Osteoblast (primary cell): Measurements from ENCODE around the gene COG5. TPM values are rescaled to one million over a fixed set of nuclear protein-coding genes. Genes with fewer than 3 reads are reported as not detected.

Experiments
- DNase-seq: peaks from one replicate; pipeline ENCODE4 v3.0.0; 2011; ENCODE audit warnings: low spot score, mixed read lengths; ENCODE audit not compliant: insufficient read length; ENCODE audit errors: missing footprints
- H2AFZ ChIP-seq: 2 replicates; pipeline ENCODE4 v1.6.0; 2011; ENCODE audit warnings: mild to moderate bottlenecking, low read length
- H3K27ac ChIP-seq: 2 replicates; pipeline ENCODE4 v1.5.1; 2011; ENCODE audit warnings: mild to moderate bottlenecking, low read depth, low read length, moderate library complexity
- H3K27me3 ChIP-seq: 2 replicates; pipeline ENCODE4 v1.6.0; 2012; ENCODE audit warnings: mild to moderate bottlenecking, control low read depth, inconsistent platforms, low read length, moderate library complexity; ENCODE audit not compliant: insufficient read depth
- H3K36me3 ChIP-seq: 2 replicates; pipeline ENCODE4 v1.5.1; 2011; ENCODE audit warnings: mild to moderate bottlenecking, low read length, control low read depth, moderate library complexity; ENCODE audit not compliant: insufficient read depth
- H3K4me1 ChIP-seq: 2 replicates; pipeline ENCODE4 v1.5.1; 2011; ENCODE audit warnings: mild to moderate bottlenecking, low read length, control low read depth, moderate library complexity; ENCODE audit not compliant: insufficient read depth
- H3K4me2 ChIP-seq: 2 replicates; pipeline ENCODE4 v1.6.0; 2011; ENCODE audit warnings: mild to moderate bottlenecking, low read length; ENCODE audit not compliant: insufficient read depth
- H3K4me3 ChIP-seq: fragments of 200-600 bp; sonication (generic); 3 replicates; pipeline ENCODE4 v1.5.1; 2012; ENCODE audit warnings: mild to moderate bottlenecking, low read length, inconsistent platforms; ENCODE audit not compliant: insufficient read depth
- H3K79me2 ChIP-seq: 2 replicates; pipeline ENCODE4 v1.6.0; 2012; ENCODE audit warnings: mild to moderate bottlenecking, low read length, control low read depth, inconsistent platforms; ENCODE audit not compliant: insufficient read depth
- H3K9me3 ChIP-seq: 2 replicates; pipeline ENCODE4 v1.5.1; 2011; ENCODE audit warnings: low read depth, low read length, control low read depth
- H4K20me1 ChIP-seq: 2 replicates; pipeline ENCODE4 v1.6.0; 2012; ENCODE audit warnings: mild to moderate bottlenecking, low read length, control low read depth; ENCODE audit not compliant: insufficient read depth
- total RNA-seq: library from RNA; depleted of rRNA; stranded (reverse); fragments of >200 nt; gene quantifications from 2 replicates; pipeline ENCODE4 v1.2.3, GENCODE V29; 2012
- TF ChIP-seq, protein P1 (sequence below): IDR thresholded peaks from 2 replicates; pipeline ENCODE4 v1.5.1; 2011; ENCODE audit warnings: mild to moderate bottlenecking, low read depth, low read length, moderate library complexity; ENCODE audit errors: extremely low read depth

Gene COG5
- total RNA-seq, 1 donor = 29.7 TPM

DNA sequence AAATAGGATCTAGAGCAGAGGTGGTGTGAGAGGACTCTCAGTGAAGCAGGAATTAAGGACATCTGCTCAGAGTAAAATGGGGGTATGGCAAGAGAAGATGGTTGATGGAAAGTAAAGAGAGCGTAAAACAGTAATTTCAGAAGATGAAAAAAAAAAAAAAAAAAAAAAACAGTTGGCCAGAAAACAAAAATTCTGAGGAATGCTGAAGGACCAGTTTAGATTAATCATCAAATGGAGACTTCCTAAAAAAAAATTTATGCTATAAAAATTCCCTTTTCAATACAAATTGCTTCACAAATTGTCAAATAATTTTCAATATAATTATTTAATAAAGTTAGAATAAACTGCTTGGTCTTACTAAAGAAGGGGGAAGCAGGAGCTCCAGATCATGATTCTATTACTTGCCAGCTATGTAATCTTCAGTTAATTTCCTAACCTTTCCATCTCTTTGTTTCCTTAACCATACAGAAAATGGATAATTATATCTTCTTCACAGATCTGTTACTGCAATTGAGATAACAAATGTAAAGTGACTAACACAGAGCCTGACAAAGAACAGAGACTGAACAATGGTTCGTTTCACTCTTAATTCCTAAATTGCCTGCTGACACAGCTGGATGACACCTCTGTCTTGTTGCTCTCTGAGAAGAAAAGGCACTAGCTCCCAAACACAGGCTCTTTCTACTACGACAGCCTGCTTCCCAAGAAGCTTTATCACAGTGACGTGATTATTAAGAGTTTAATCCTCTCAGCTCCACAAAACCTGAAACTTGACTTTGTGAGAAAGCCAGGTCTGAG, 158.8 kb downstream of the COG5 start:
- no peaks in the 10 kb centered on the region for H3K79me2 ChIP-seq
- no peaks in the 10 kb centered on the region for H3K9me3 ChIP-seq
- H3K4me1 ChIP-seq = no peaks in the 10 kb centered on the region
- TF ChIP-seq, protein P1, sequence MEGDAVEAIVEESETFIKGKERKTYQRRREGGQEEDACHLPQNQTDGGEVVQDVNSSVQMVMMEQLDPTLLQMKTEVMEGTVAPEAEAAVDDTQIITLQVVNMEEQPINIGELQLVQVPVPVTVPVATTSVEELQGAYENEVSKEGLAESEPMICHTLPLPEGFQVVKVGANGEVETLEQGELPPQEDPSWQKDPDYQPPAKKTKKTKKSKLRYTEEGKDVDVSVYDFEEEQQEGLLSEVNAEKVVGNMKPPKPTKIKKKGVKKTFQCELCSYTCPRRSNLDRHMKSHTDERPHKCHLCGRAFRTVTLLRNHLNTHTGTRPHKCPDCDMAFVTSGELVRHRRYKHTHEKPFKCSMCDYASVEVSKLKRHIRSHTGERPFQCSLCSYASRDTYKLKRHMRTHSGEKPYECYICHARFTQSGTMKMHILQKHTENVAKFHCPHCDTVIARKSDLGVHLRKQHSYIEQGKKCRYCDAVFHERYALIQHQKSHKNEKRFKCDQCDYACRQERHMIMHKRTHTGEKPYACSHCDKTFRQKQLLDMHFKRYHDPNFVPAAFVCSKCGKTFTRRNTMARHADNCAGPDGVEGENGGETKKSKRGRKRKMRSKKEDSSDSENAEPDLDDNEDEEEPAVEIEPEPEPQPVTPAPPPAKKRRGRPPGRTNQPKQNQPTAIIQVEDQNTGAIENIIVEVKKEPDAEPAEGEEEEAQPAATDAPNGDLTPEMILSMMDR = no peak
- H3K27ac ChIP-seq = no peak overlapping the region
- H3K27me3 ChIP-seq = no peaks in the 10 kb centered on the region
- no peak overlapping the region for H3K4me3 ChIP-seq
- H3K4me2 ChIP-seq = no peak overlapping the region
- H4K20me1 ChIP-seq = no peaks in the 10 kb centered on the region
- no peaks in the 10 kb centered on the region for H3K36me3 ChIP-seq
- DNase-seq = no peak
- no peak overlapping the region for H2AFZ ChIP-seq

- no peak overlapping the region for H3K4me2 ChIP-seq
- no peaks in the 10 kb centered on the region for H3K27me3 ChIP-seq
- TF ChIP-seq, protein P1 = no peak
- H2AFZ ChIP-seq = no peak overlapping the region
- no peak overlapping the region for H3K27ac ChIP-seq
- H3K4me3 ChIP-seq = no peak overlapping the region
- no peaks in the 10 kb centered on the region for H3K79me2 ChIP-seq
- no peaks in the 10 kb centered on the region for H3K9me3 ChIP-seq
- H3K4me1 ChIP-seq = peaks cover 10% of the 10 kb centered on the region
- DNase-seq = no peak
- H4K20me1 ChIP-seq = no peaks in the 10 kb centered on the region
- H3K36me3 ChIP-seq = peaks cover 3% of the 10 kb centered on the region
Measured at GRCh38 chr7:107398161-107398560, 165.6 kb downstream of the COG5 start.

DNA sequence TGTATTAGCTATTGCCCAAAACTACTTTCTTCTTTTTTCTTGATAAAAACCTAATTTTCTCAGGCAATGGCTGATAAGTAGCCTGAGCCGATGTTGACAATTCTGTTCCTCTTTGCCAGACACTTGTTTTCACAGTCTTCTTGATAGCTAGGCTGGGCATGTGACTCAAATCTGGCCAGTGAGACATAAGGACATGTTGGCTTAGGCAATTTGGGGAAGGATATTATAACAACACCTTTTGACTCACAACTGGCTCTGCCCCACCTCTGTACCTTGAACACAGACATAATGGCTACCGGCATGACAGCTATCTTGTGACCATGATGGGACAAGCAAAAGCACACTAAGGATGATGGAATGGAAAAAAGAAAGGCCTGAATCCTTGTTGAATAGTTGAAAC, 166.7 kb downstream of the COG5 start:
- no peak overlapping the region for H3K4me2 ChIP-seq
- no peak overlapping the region for H3K4me3 ChIP-seq
- no peak overlapping the region for H2AFZ ChIP-seq
- H3K79me2 ChIP-seq = no peaks in the 10 kb centered on the region
- no peak overlapping the region for H3K27ac ChIP-seq
- no peak for DNase-seq
- TF ChIP-seq, protein P1 = no peak
- no peaks in the 10 kb centered on the region for H4K20me1 ChIP-seq
- H3K4me1 ChIP-seq = peaks cover 10% of the 10 kb centered on the region
- no peaks in the 10 kb centered on the region for H3K9me3 ChIP-seq
- H3K27me3 ChIP-seq = no peaks in the 10 kb centered on the region
- H3K36me3 ChIP-seq = peaks cover 3% of the 10 kb centered on the region

GRCh38 chr7:107396081-107396480, 167.6 kb downstream of the COG5 start:
- no peaks in the 10 kb centered on the region for H4K20me1 ChIP-seq
- no peak overlapping the region for H2AFZ ChIP-seq
- H3K4me1 ChIP-seq = peaks cover 10% of the 10 kb centered on the region
- H3K4me3 ChIP-seq = no peak overlapping the region
- H3K36me3 ChIP-seq = peaks cover 3% of the 10 kb centered on the region
- no peak overlapping the region for H3K27ac ChIP-seq
- H3K9me3 ChIP-seq = no peaks in the 10 kb centered on the region
- TF ChIP-seq, protein P1 = no peak
- no peak overlapping the region for H3K4me2 ChIP-seq
- no peak for DNase-seq
- no peaks in the 10 kb centered on the region for H3K79me2 ChIP-seq
- H3K27me3 ChIP-seq = no peaks in the 10 kb centered on the region
